Fibroblast of lung (primary cell): ENCODE results near the gene MBNL2. TPM values are rescaled to one million over a fixed set of nuclear protein-coding genes. Genes with fewer than 3 reads are reported as not detected.

ENCODE experiments used
- DNase-seq, 2 donors: peaks; one replicate each; pipeline versions ENCODE4 v3.0.0 to v3.0.0-alpha.2; 2010; ENCODE audit warnings: low read depth in 2 of 2
- H2AFZ ChIP-seq: 2 replicates; pipeline ENCODE4 v1.5.1; 2012; ENCODE audit warnings: low read length, control low read depth, inconsistent platforms
- H3K27ac ChIP-seq: 2 replicates; pipeline ENCODE4 v1.5.1; 2011; ENCODE audit warnings: low read length, control low read depth; ENCODE audit not compliant: insufficient read depth
- H3K27me3 ChIP-seq: 2 replicates; pipeline ENCODE4 v1.5.1; 2011; ENCODE audit warnings: mild to moderate bottlenecking, low read length; ENCODE audit not compliant: control insufficient read depth, insufficient read depth
- H3K36me3 ChIP-seq: 2 replicates; pipeline ENCODE4 v1.5.1; 2011; ENCODE audit warnings: low read length; ENCODE audit not compliant: control insufficient read depth, insufficient read depth
- H3K4me1 ChIP-seq: 2 replicates; pipeline ENCODE4 v1.5.1; 2011; ENCODE audit warnings: low read length; ENCODE audit not compliant: control insufficient read depth, insufficient read depth; ENCODE audit errors: extremely low read depth
- H3K4me2 ChIP-seq: 2 replicates; pipeline ENCODE4 v1.5.1; 2011; ENCODE audit warnings: low read length, control low read depth; ENCODE audit not compliant: insufficient read depth; ENCODE audit errors: extremely low read depth
- H3K4me3 ChIP-seq, 4 experiments: fragments of 200-600 bp in 1 of 4; sonication (generic) in 1 of 4; replicated peaks in 1 of 4; 2 replicates each; pipeline ENCODE4 v1.5.1; 2011 to 2016; ENCODE audit warnings: low read length in 4 of 4, low read depth in 3 of 4, mild to moderate bottlenecking in 3 of 4, control low read depth in 2 of 4, inconsistent platforms in 1 of 4, mixed read lengths in 1 of 4; ENCODE audit not compliant: insufficient read depth in 1 of 4; ENCODE audit errors: control extremely low read depth in 1 of 4
- H3K79me2 ChIP-seq: 2 replicates; pipeline ENCODE4 v1.5.1; 2012; ENCODE audit warnings: mild to moderate bottlenecking, low read length, inconsistent platforms; ENCODE audit not compliant: control insufficient read depth, insufficient read depth
- H3K9ac ChIP-seq: 2 replicates; pipeline ENCODE4 v1.5.1; 2011; ENCODE audit warnings: mild to moderate bottlenecking, low read length, control low read depth; ENCODE audit not compliant: insufficient read depth
- H3K9me3 ChIP-seq: 2 replicates; pipeline ENCODE4 v1.5.1; 2012; ENCODE audit warnings: low read depth, low read length; ENCODE audit not compliant: control insufficient read depth, insufficient read depth
- H4K20me1 ChIP-seq: 2 replicates; pipeline ENCODE4 v1.5.1; 2011; ENCODE audit warnings: low read length; ENCODE audit not compliant: control insufficient read depth, insufficient read depth; ENCODE audit errors: extremely low read depth
- CTCF ChIP-seq, 2 donors: IDR thresholded peaks in 1 of 2; conservative IDR thresholded peaks in 1 of 2; 1 replicate in 1 of 2; 2 replicates in 1 of 2; pipeline ENCODE4 v1.5.1; 2011 to 2012; ENCODE audit warnings: low read length in 2 of 2, control low read depth in 1 of 2, inconsistent platforms in 1 of 2, low read depth in 1 of 2, mild to moderate bottlenecking in 1 of 2
- EZH2 ChIP-seq: IDR thresholded peaks from 2 replicates; pipeline ENCODE4 v1.5.1; 2012; ENCODE audit warnings: low read length, control low read depth, mild to moderate bottlenecking; ENCODE audit errors: missing control alignments
- polyA plus RNA-seq, 2 donors: library from polyadenylated mRNA; depleted of rRNA in 1 of 2; stranded (reverse) in 1 of 2; unstranded in 1 of 2; fragments of >200 nt; gene quantifications; 2 replicates each; pipeline ENCODE4 v1.2.1, GENCODE V29; 2011 to 2012; ENCODE audit warnings: missing spikeins in 1 of 2
- total RNA-seq: library from RNA; depleted of rRNA; stranded (reverse); fragments of >200 nt; gene quantifications from 2 replicates; pipeline ENCODE4 v1.2.1, GENCODE V29; 2014

MBNL2 gene
- total and polyA plus RNA-seq, 2 donors (not counting 1 experiment from before 2014, with no cell fraction given), result 48.9 to 61.1 TPM

- Histone ChIP-seq H3K9ac (peak overlapping the region; percentile 69), H3K9me3 (no peaks in the 10 kb centered on the region), H2AFZ (no peak overlapping the region), H3K27ac (peak overlapping the region; percentile 73), H3K4me3 (peak overlapping the region; percentile 63 to 98 (median 80)), H3K79me2 (peaks cover 58% of the 10 kb centered on the region), H3K4me2 (peak overlapping the region; percentile 46), H3K27me3 (no peaks in the 10 kb centered on the region), H3K4me1 (peaks cover 7% of the 10 kb centered on the region), H4K20me1 (no peaks in the 10 kb centered on the region), H3K36me3 (no peaks in the 10 kb centered on the region)
- TF ChIP-seq CTCF (conservative IDR thresholded peaks at IDR 0.05 in 1 of 2, IDR thresholded peaks at IDR 0.05 in 1 of 2; ENCODE audit: low read depth in 1 of 2, low read length in 2 of 2), result no peak
- no peak for TF ChIP-seq EZH2
- DNase-seq, result no peak
Observed at GRCh38 chr13:97223037-97223710, 1.0 kb downstream of the MBNL2 start.

- peak overlapping the region; percentile 46 for H3K4me2 ChIP-seq
- peaks cover 7% of the 10 kb centered on the region for H3K4me1 ChIP-seq
- peak; percentile 95 to 96 for DNase-seq
- H4K20me1 ChIP-seq, result no peaks in the 10 kb centered on the region
- peak overlapping the region; percentile 69 for H3K9ac ChIP-seq
- H3K9me3 ChIP-seq, result no peaks in the 10 kb centered on the region
- peaks cover 64% of the 10 kb centered on the region for H3K79me2 ChIP-seq
- H3K4me3 ChIP-seq, result peak overlapping the region; percentile 63 to 98 (median 80)
- TF ChIP-seq CTCF (conservative IDR thresholded peaks at IDR 0.05 in 1 of 2, IDR thresholded peaks at IDR 0.05 in 1 of 2; ENCODE audit: low read depth in 1 of 2, low read length in 2 of 2) (no peak), EZH2 (no peak)
- H3K36me3 ChIP-seq, result no peaks in the 10 kb centered on the region
- peak overlapping the region; percentile 73 for H3K27ac ChIP-seq
- no peak overlapping the region for H2AFZ ChIP-seq
- H3K27me3 ChIP-seq, result no peaks in the 10 kb centered on the region
Observed at GRCh38 chr13:97223711-97224541, 1.8 kb downstream of the MBNL2 start.

- peak overlapping the region; percentile 73 for H3K27ac ChIP-seq
- H3K79me2 ChIP-seq, result peaks cover 71% of the 10 kb centered on the region
- H3K9ac ChIP-seq, result peak overlapping the region; percentile 69
- H3K4me1 ChIP-seq, result peaks cover 7% of the 10 kb centered on the region
- no peaks in the 10 kb centered on the region for H3K9me3 ChIP-seq
- no peaks in the 10 kb centered on the region for H3K27me3 ChIP-seq
- DNase-seq, result peak; percentile 51 to 64
- no peak for TF ChIP-seq CTCF (conservative IDR thresholded peaks at IDR 0.05 in 1 of 2, IDR thresholded peaks at IDR 0.05 in 1 of 2; ENCODE audit: low read depth in 1 of 2, low read length in 2 of 2)
- TF ChIP-seq EZH2, result no peak
- no peaks in the 10 kb centered on the region for H3K36me3 ChIP-seq
- H4K20me1 ChIP-seq, result no peaks in the 10 kb centered on the region
- no peak overlapping the region for H2AFZ ChIP-seq
- peak overlapping the region; percentile 46 for H3K4me2 ChIP-seq
- peak overlapping the region; percentile 63 to 98 (median 80) for H3K4me3 ChIP-seq
Observed at GRCh38 chr13:97224544-97225300, 2.6 kb downstream of the MBNL2 start.
